GM19397 (cell line): ENCODE measurements around the gene ENPP3.
"Not testable (repeated sequence)": the region's sequence is repeated elsewhere in the genome, so short reads cannot be mapped to it uniquely, and the experiment has no call there.

ENCODE experiments used
- ATAC-seq: cut with Tn5 transposase; IDR thresholded peaks from one replicate; pipeline ENCODE4 v1.9.1; 2021; ENCODE audit warnings: mild to moderate bottlenecking, moderate library complexity; ENCODE audit not compliant: unreplicated experiment

The ENPP3 gene

GRCh38 chr6:131683479-131683878, 46.4 kb downstream of the ENPP3 start:
- ATAC-seq = peak; percentile 66

- peak; percentile 51 for ATAC-seq
Measured at GRCh38 chr6:131685266-131685780, 48.2 kb downstream of the ENPP3 start.

GRCh38 chr6:131687022-131687421, 49.9 kb downstream of the ENPP3 start:
- ATAC-seq = no peak

GRCh38 chr6:131688286-131688685, 51.2 kb downstream of the ENPP3 start:
- ATAC-seq = peak; percentile 66

GRCh38 chr6:131692031-131692430, 54.9 kb downstream of the ENPP3 start:
- ATAC-seq = no peak

- no peak for ATAC-seq
Measured at GRCh38 chr6:131692589-131692988, 55.5 kb downstream of the ENPP3 start.

GRCh38 chr6:131693384-131693783, 56.3 kb downstream of the ENPP3 start:
- ATAC-seq = no peak

GRCh38 chr6:131694832-131695426, 57.8 kb downstream of the ENPP3 start:
- ATAC-seq = peak; percentile 78

- no peak for ATAC-seq
Measured at GRCh38 chr6:131696956-131697355, 59.9 kb downstream of the ENPP3 start.

GRCh38 chr6:131700851-131701250, 63.7 kb downstream of the ENPP3 start:
- not testable (repeated sequence) for ATAC-seq

- ATAC-seq = not testable (repeated sequence)
Measured at GRCh38 chr6:131703905-131704304, 66.8 kb downstream of the ENPP3 start.

- not testable (repeated sequence) for ATAC-seq
Measured at GRCh38 chr6:131710917-131711316, 73.8 kb downstream of the ENPP3 start, which contains the start of gene CTAGE9. Gene CTAGE9, minus strand, starts transcription at chr6:131711017. Its CDS starts 0 bp downstream, at chr6:131711017.

- peak; percentile 66 for ATAC-seq
Measured at GRCh38 chr6:131715567-131715966, 78.5 kb downstream of the ENPP3 start.

GRCh38 chr6:131717836-131718542, 80.9 kb downstream of the ENPP3 start:
- ATAC-seq = no peak

GRCh38 chr6:131721161-131721560, 84.1 kb downstream of the ENPP3 start:
- no peak for ATAC-seq

GRCh38 chr6:131724114-131724513, 87.0 kb downstream of the ENPP3 start:
- no peak for ATAC-seq

- no peak for ATAC-seq
Measured at GRCh38 chr6:131727467-131727866, 90.4 kb downstream of the ENPP3 start.

GRCh38 chr6:131727868-131728267, 90.8 kb downstream of the ENPP3 start:
- no peak for ATAC-seq

- ATAC-seq = no peak
Measured at GRCh38 chr6:131728296-131728939, 91.3 kb downstream of the ENPP3 start.

- no peak for ATAC-seq
Measured at GRCh38 chr6:131729550-131729949, 92.4 kb downstream of the ENPP3 start.

- no peak for ATAC-seq
Measured at GRCh38 chr6:131730264-131730663, 93.2 kb downstream of the ENPP3 start.

GRCh38 chr6:131731224-131731623, 94.1 kb downstream of the ENPP3 start:
- no peak for ATAC-seq
